ENCODE measurements around the gene LENEP.

DNA sequence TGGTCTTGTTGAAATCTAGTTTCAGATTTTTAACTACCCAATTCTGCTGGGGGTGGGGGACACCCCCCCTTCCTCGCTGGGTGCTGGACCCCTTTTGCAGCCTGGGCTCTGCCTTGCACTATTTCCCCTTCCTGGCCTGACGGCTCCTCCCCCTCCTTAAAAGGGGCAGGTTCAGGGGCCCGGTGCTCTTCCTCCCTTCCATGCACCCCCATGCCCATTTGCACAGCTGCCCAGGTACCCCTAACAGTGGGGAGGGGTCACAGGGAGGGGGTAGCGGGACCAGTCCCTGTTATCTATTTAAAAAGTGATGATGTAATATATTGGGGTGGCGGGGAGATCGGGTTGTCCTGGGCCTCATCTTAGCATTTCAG is 24.5 kb downstream of the LENEP start:
- TF ChIP-seq, protein P1, sequence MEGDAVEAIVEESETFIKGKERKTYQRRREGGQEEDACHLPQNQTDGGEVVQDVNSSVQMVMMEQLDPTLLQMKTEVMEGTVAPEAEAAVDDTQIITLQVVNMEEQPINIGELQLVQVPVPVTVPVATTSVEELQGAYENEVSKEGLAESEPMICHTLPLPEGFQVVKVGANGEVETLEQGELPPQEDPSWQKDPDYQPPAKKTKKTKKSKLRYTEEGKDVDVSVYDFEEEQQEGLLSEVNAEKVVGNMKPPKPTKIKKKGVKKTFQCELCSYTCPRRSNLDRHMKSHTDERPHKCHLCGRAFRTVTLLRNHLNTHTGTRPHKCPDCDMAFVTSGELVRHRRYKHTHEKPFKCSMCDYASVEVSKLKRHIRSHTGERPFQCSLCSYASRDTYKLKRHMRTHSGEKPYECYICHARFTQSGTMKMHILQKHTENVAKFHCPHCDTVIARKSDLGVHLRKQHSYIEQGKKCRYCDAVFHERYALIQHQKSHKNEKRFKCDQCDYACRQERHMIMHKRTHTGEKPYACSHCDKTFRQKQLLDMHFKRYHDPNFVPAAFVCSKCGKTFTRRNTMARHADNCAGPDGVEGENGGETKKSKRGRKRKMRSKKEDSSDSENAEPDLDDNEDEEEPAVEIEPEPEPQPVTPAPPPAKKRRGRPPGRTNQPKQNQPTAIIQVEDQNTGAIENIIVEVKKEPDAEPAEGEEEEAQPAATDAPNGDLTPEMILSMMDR (optimal IDR thresholded peaks at IDR 0.05 in 1 of 3, IDR thresholded peaks at IDR 0.05 in 1 of 3, conservative IDR thresholded peaks at IDR 0.05 in 1 of 3; ENCODE audit: extremely low read depth in 1 of 3, insufficient read depth in 2 of 3, low read length in 3 of 3), result no peak
- TF ChIP-seq EZH2 (IDR thresholded peaks at IDR 0.05; ENCODE audit: low read length), result no peak

Measured in keratinocyte (primary cell).